Suprapubic skin (tissue), 4 donors: ENCODE data around the gene PPP2R3B.

Experiments used
- POLR2A ChIP-seq, 2 donors: fragments of 450-650 bp; IDR thresholded peaks; one replicate each; pipeline ENCODE4 v1.6.1; 2017; ENCODE audit warnings: antibody characterized with exemption in 2 of 2, mild to moderate bottlenecking in 2 of 2, moderate library complexity in 2 of 2
- POLR2AphosphoS5 ChIP-seq, 3 donors: sonication (generic); formaldehyde crosslinking; IDR thresholded peaks; one replicate each; pipeline ENCODE4 v1.6.1; 2017; ENCODE audit warnings: antibody characterized with exemption in 3 of 3
- TF ChIP-seq, protein P1 (sequence below), 2 donors: fragments of 200-600 bp in 1 of 2; fragments of 450-650 bp in 1 of 2; sonication (generic) in 1 of 2; IDR thresholded peaks; one replicate each; pipeline ENCODE4 v1.5.1; 2016 to 2019; ENCODE audit warnings: antibody characterized with exemption in 2 of 2, mild to moderate bottlenecking in 1 of 2, moderate library complexity in 1 of 2

DNA sequence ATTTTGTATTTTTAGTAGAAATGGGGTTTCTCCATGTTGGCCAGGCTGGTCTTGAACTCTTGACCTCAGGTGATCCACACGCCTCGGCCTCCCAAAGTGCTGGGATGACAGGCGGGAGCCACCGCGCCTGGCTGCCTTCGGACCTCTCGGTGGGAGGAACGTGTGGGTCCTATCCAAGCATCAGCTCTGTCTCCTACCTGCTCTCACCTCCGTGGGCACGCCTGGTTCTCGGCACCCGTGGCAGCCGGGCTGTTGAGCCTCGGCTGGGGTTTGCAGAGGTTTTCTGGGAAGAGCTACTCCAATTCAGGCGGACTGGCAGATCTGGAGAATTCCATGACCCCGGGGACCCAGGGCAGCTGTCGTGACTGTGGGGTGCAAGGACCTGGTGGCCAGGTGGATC, 23.6 kb upstream of the PPP2R3B start:
- TF ChIP-seq, protein P1, sequence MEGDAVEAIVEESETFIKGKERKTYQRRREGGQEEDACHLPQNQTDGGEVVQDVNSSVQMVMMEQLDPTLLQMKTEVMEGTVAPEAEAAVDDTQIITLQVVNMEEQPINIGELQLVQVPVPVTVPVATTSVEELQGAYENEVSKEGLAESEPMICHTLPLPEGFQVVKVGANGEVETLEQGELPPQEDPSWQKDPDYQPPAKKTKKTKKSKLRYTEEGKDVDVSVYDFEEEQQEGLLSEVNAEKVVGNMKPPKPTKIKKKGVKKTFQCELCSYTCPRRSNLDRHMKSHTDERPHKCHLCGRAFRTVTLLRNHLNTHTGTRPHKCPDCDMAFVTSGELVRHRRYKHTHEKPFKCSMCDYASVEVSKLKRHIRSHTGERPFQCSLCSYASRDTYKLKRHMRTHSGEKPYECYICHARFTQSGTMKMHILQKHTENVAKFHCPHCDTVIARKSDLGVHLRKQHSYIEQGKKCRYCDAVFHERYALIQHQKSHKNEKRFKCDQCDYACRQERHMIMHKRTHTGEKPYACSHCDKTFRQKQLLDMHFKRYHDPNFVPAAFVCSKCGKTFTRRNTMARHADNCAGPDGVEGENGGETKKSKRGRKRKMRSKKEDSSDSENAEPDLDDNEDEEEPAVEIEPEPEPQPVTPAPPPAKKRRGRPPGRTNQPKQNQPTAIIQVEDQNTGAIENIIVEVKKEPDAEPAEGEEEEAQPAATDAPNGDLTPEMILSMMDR (IDR thresholded peaks at IDR 0.05) = no peak
- TF ChIP-seq POLR2A (IDR thresholded peaks at IDR 0.05) (no peak), POLR2AphosphoS5 (IDR thresholded peaks at IDR 0.05) (no peak)
